22Rv1 (cell line): Measurements from ENCODE around the gene PICALM.

Experiments
- CTCF ChIP-seq: fragments of 450-650 bp; IDR thresholded peaks from 2 replicates; pipeline ENCODE4 v1.5.1; 2017; ENCODE audit warnings: mild to moderate bottlenecking
- ZFX ChIP-seq: fragments of 450-650 bp; IDR thresholded peaks from 2 replicates; pipeline ENCODE4 v1.6.1; 2017; ENCODE audit warnings: antibody characterized with exemption, borderline replicate concordance

- TF ChIP-seq CTCF, result no peak
- no peak for TF ChIP-seq ZFX
Measured at GRCh38 chr11:85960678-85961077, 108.2 kb downstream of the PICALM start.
